GM12891 (cell line): ENCODE measurements around the gene RAB11FIP3.
"Not testable (repeated sequence)": the region's sequence is repeated elsewhere in the genome, so short reads cannot be mapped to it uniquely, and the experiment has no call there.

Source experiments
- DNase-seq: peaks from one replicate; pipeline ENCODE4 v3.0.0; 2011; ENCODE audit warnings: low spot score; ENCODE audit not compliant: insufficient read length
- FAIRE-seq: peaks from 2 replicates; lab custom pipeline; 2011; peaks lifted over from hg19 to GRCh38; lab: Jason Lieb, UNC
- PAX5 ChIP-seq: IDR thresholded peaks from 2 replicates; pipeline ENCODE4 v1.6.1; 2011; ENCODE audit warnings: low read length, moderate library complexity, mild to moderate bottlenecking; ENCODE audit not compliant: insufficient read depth, severe bottlenecking
- POLR2A ChIP-seq: IDR thresholded peaks from 2 replicates; pipeline ENCODE4 v1.6.1; 2011; ENCODE audit warnings: low read depth, low read length, control low read depth
- POLR2AphosphoS5 ChIP-seq: IDR thresholded peaks from 2 replicates; pipeline ENCODE4 v1.6.1; 2011; ENCODE audit warnings: low read depth, low read length, control low read depth
- POU2F2 ChIP-seq: IDR thresholded peaks from 2 replicates; pipeline ENCODE4 v1.6.1; 2011; ENCODE audit warnings: low read depth, mild to moderate bottlenecking, control low read depth, low read length, moderate library complexity
- SPI1 ChIP-seq: IDR thresholded peaks from 2 replicates; pipeline ENCODE4 v1.6.1; 2011; ENCODE audit warnings: low read depth, low read length, control low read depth
- TAF1 ChIP-seq: IDR thresholded peaks from 2 replicates; pipeline ENCODE4 v1.6.1; 2011; ENCODE audit warnings: low read depth, low read length, control low read depth

The RAB11FIP3 gene

DNA sequence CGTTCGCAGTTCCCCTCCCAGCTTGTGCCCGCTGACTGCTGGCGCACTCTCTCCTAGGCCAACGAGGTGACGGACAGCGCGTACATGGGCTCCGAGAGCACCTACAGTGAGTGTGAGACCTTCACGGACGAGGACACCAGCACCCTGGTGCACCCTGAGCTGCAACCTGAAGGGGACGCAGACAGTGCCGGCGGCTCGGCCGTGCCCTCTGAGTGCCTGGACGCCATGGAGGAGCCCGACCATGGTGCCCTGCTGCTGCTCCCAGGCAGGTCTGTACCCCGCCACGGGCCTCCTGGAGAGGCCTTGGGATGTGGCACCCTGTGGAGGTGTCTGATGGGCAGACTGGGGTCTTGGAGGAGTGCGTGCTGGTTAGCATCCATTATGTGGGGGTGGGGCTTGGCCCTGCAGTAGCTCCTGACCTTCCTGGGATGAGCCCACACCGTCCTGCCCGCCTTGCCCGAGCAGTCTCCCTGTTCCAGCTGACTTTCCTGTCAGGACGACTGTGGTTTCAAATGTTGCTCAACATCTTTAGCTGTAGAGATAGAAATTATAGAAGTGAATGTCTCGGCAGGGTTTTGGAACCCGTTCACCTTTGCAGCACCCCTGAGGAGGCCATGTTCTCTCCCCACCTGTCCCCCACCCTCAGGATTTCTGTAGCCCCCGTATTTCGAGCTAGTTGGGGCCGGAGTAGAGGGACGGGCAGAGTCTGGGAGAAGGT lies 57.2 kb downstream of the RAB11FIP3 start:
- no peak for FAIRE-seq
- DNase-seq, result no peak
- TF ChIP-seq SPI1, result no peak

DNA sequence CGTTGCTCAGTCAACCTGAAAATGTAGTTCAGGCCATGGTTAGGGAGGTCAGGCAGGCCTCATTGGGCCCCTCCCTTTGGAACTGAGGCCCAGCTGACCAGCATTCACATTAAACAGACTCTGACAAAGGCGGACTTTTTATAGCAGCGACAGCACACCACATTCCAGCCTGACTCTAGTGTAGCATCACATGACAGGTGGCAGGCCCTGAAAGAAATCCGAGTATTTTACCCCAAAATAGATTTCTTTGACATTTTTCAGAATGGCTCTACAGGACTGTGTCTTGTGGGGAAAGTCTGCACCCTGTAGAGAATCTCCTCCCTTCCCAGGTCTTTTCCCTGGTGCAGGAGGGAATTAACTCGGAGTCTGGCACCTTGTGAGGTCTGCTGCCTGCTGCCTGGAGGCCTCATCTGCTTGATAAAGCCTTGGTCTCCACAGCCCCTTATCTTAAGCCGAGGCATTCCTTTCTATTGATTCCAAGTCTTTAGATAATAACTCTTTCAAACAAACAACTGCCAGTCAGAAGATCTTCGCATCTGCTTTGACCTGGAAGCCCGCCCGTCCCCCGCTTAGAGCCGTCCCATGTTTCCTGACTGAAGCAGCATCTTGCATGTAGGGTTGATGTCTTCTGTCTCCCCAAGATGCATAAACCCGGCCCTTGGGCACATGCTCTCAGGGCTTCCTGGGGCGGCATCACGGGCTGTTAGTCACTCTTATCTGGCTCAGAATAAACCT lies 58.1 kb downstream of the RAB11FIP3 start:
- DNase-seq (no peak), FAIRE-seq (no peak)
- TF ChIP-seq POLR2AphosphoS5 (no peak), POU2F2 (no peak), SPI1 (no peak), PAX5 (no peak), POLR2A (no peak), TAF1 (no peak)

DNA sequence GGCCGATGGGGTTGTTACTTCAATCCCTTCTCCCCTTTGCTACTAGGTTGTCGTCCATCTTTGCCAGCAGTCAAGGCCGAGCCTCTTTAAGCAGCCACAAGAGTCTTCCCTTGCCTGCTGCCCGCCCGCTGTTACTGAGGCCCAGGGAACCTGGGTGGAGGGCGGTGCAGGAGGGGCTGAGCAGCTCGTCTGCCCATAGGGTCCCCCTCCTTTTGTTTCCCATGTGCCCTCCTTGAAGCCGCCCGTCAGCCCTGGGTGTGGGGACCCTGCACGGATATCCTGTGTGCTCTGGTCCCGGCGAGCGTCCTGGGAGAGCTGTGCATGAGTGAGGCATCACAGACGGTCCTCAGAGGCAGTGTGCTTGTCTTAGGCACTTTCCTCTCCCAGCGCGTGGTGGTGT lies 64.2 kb downstream of the RAB11FIP3 start:
- no peak for TF ChIP-seq TAF1
- no peak for TF ChIP-seq POLR2AphosphoS5
- no peak for TF ChIP-seq SPI1
- TF ChIP-seq POLR2A, result no peak
- TF ChIP-seq POU2F2, result no peak
- no peak for TF ChIP-seq PAX5
- DNase-seq (no peak), FAIRE-seq (no peak)

DNA sequence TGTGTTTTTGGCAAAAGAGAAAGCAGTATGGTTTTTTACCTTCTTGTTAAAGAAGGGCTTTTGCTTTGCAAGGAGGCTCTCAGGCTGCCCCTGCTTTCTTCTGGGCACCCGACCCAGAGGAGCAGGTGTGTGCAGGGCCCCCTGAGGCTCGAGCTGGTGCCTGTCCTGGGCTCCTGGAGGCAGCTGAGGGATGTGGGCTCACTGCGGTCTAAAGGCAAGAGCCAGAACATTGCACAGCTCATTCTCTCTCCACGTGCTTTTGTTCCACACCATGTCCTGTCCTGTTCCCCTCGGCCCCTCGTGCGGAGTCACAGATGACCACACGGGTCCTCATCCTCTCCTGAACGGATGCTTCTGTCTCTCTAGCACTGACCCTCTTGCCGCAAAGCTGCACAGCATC lies 65.3 kb downstream of the RAB11FIP3 start:
- DNase-seq, result no peak
- FAIRE-seq, result no peak
- no peak for TF ChIP-seq POLR2AphosphoS5
- TF ChIP-seq TAF1, result no peak
- TF ChIP-seq SPI1, result no peak
- TF ChIP-seq POU2F2, result no peak
- no peak for TF ChIP-seq PAX5
- TF ChIP-seq POLR2A, result no peak

DNA sequence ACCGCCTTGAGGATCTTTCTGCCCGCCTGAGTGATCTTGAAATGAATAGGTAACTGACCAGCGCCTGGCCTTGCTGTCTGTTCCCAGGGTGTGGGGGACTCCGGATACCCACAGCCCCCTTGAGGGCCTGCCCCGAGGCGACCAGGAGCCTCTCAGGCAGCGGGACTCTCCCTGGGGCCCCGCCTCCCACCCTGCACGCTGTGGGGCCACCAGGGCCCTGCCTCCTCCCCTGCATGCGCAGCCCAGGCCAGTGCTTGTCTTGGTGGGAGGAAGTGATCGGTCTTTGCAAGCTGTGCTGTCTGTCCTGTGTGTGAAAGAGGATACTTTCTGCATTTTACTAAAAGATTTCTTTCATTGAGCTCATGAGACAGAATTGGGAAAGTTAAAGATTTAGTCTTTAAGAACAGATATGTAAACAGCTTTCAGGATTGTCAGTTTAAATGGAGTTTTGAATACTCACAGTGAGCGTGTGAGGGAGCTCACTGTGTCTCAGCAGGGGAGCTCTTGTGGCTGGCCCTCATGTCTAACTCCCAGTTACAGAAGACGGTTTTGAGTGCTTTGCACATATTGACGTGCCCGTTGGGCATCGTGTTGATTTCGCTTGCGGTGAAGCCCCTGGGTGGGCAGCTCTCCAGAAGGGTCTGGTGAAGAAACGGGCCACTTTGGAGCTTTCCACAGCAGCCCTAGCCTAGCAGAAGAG lies 65.9 kb downstream of the RAB11FIP3 start:
- DNase-seq, result no peak
- FAIRE-seq, result no peak
- TF ChIP-seq SPI1 (no peak), POLR2AphosphoS5 (no peak), POLR2A (no peak), PAX5 (no peak), POU2F2 (no peak), TAF1 (no peak)

DNA sequence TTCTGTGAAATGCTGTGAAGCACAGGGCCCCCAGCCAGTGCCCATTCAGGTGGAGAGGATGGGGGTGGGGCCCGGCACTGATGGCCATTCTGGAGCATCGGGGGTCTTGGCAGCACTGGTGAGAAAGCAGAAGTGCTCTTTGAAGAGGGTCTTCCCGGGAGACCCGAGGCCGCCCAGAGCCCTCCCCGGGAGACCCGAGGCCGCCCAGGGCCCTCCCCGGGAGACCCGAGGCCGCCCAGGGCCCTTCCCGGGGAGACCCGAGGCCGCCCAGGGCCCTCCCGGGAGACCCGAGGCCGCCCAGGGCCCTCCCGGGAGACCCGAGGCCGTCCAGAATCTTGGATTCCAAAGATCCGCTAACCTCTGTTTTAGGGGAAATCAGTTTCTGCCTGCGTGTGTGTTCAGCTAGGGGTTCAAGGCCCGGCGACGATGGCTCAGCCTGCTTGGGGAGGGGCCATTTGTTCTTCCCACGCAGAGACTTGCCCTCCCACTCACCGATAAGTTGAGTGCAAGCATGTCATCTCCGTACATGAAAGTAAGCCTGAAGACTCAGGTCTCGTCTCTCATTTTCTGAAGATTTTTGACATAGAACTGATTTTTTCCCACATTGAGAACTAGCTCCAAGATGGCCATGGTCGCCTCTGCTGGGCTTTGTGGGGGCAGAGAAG lies 66.9 kb downstream of the RAB11FIP3 start:
- FAIRE-seq (no peak), DNase-seq (no peak)
- TF ChIP-seq TAF1 (no peak), POLR2A (no peak), POU2F2 (no peak), SPI1 (no peak), PAX5 (no peak), POLR2AphosphoS5 (no peak)

DNA sequence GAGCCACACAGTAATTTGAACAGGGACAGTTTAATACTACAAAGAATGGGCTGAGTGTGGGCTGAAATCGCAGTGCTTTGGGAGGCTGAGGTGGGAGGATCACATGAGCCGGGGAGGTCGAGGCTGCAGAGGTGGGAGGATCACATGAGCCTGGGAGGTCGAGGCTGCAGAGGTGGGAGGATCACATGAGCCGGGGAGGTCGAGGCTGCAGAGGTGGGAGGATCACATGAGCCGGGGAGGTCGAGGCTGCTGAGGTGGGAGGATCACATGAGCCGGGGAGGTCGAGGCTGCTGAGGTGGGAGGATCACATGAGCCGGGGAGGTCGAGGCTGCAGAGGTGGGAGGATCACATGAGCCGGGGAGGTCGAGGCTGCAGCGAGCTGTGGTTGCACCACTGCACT lies 69.2 kb downstream of the RAB11FIP3 start:
- not testable (repeated sequence) for DNase-seq
- FAIRE-seq, result peak; percentile 50

DNA sequence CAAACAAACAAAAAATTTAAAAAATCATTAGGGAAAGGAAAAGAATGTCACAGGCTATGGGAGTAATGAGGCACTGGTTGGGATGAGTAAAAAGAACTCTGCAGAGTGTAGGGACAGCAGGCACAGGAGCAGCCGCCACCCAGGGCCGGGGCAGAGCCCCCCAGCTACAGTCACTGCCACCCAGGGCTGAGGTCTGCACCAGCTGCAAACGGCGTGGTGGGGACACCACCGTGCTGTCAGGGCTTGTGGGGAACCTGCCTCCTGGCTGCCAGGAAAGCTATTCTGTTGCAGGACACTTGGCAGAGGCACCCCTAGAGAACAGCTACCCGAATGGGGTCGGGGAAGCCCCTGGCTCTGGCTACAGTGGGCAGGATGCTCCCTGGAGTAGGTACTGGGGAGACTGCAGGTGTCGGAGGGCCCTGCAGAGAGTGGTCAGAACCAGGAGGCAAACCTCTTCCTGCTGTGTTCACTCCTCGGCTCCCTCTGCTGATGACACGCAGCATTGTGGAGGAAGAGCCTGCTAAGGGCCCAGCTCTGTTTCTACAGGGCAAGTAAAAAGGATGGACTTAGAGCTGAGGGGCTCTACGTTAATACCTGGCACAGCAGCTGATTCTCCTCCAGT lies 69.8 kb downstream of the RAB11FIP3 start:
- DNase-seq, result peak; percentile 56
- no peak for FAIRE-seq
- TF ChIP-seq SPI1 (no peak), POLR2A (no peak), POU2F2 (no peak), PAX5 (no peak), TAF1 (no peak), POLR2AphosphoS5 (no peak)
